Renal cortex interstitium (tissue), 11 donors: ENCODE measurements around the gene PRDM11. TPM values are rescaled to one million over a fixed set of nuclear protein-coding genes. Genes with fewer than 3 reads are reported as not detected.

Source experiments
- DNase-seq, 11 donors: peaks; one replicate each; pipeline ENCODE4 v3.0.0-alpha.2; 2013; ENCODE audit warnings: low read depth in 9 of 11, low spot score in 4 of 11; ENCODE audit errors: extremely low read depth in 1 of 11
- polyA plus RNA-seq, 3 donors: library from polyadenylated mRNA; unstranded; fragments of 120-200 nt; gene quantifications; one replicate each; pipeline ENCODE4 v1.2.1, GENCODE V29; 2013; ENCODE audit not compliant: insufficient read length in 3 of 3

PRDM11 gene
- polyA plus RNA-seq, 3 donors: 19.8 to 26.1 (median 21.4) TPM

DNA sequence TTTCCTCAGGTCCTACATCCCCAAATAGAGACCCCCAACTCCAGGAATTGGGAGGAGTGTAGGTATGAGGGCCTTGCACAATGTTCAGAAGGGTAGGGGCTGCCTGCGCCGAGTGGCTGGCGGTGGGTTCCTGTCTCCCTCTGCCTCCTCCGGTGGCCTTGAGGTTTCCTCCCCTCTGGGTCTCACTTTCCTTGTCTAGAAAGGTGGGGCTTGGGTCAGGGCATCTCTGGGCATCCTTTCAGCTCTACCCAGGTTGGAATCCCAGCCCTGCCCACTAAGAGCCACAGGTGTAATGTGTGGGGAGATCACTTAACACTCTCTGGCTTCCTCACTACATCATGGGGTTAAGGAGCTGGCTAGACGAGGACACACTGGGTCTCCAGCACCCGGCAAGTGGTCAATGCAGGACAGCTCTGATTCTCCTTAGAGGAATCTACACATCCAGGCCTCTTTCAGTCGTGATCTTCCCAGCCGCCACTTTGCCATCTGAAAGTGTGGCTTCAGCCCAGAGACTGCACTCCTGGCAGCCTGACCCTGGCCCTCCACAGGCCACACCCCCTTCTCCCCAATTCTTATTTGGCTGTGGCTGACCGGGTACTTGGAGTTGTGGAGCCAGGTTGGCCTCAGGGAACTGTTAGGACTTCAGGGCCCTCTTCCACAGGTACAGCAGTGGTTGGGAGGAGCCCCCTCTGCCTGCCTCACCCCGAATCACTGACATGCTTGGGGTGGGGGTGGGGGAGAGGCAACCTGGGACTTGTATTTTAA, 22.1 kb downstream of the PRDM11 start:
- no peak for DNase-seq

DNA sequence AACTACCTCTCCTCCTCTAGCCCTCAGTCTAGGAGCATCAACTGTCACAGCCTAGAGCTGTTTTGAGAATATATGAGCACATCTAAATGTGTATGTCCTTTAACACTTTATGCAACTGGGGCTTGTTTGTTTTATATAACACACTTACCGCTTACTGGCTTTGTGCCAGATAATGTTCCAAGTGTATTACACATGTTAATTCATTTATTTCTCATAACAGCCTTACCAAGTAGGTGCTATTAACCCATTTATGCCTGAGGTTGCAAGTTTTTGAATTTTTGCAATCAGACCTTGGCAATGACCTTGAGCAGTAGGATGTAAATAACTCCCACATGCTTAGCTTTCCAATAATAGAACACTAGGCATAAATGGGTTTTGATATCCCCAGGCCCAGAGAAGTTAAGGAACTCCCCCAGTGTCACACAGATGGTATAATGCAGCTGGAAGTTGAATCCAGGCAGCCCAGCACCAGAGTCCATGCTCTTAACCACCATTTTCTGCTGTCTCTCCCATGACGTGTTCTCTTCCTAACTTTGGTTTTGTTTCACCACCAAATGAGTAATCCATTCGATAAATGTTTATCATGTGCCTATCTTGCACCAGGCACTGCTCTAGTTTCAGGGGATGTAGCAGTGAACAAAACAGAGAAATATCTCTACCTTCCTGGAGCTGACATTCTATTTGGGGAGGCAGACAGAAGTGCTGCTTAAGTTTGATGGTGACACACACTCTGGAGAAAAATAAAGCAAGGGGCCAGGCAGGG, 23.1 kb downstream of the PRDM11 start:
- no peak for DNase-seq

DNA sequence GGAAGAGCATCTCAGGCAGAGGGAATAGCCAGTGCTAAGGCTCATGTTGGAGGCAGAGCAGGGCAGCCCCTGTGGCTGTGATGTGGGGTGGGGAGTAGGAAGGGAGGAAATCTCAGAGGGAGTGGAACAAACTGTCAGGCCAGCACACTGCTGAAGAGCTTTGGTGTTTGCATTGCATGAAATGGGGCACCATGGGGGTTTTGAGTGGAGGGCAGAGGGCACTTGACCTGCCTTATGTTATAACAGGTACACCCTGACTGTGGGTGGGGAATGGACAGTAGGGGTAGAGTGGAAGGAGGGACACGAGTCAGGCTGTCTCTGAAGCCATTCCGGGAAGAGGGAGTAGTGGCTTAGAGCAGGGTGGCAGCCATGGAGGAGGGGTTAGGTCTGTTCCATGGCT, 24.0 kb downstream of the PRDM11 start:
- DNase-seq: no peak

DNA sequence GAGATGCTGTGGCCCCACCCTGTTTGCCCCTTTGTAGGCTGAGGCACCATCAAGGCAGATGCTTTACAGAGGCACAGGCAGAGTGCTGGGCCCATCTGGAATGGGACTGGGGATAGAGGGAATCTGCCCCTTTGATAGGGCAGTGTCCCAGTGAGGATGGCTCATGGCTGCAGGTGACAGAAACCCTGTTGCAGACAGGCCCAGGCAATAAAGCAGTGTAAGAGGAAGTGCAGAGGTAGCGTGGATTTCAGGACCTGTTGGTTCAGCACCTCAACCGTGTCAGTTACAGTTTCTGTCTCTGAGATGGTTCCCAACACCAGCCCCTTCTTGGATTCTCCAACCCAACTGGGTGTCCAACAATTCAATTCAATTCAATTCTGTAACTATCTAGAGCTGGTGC, 25.1 kb downstream of the PRDM11 start:
- DNase-seq: no peak

DNA sequence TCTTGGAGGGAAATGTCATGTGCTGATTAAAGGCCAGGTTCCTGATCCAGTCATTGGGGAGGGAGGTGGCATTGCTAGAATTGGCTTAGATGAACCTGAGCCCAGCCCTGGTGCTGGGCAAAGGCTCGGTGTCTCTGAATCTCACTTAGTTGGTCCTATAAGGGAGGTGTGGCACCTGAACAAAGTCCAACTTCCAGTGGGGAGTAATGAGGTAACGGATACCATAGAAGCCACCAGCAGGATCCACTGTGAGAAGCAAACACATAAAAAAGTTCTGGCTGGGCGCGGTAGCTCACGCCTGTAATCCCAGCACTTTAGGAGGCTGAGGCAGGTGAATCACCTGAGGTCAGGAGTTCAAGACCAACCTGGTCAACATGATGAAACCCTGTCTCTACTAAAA, 26.6 kb downstream of the PRDM11 start:
- no peak for DNase-seq

DNA sequence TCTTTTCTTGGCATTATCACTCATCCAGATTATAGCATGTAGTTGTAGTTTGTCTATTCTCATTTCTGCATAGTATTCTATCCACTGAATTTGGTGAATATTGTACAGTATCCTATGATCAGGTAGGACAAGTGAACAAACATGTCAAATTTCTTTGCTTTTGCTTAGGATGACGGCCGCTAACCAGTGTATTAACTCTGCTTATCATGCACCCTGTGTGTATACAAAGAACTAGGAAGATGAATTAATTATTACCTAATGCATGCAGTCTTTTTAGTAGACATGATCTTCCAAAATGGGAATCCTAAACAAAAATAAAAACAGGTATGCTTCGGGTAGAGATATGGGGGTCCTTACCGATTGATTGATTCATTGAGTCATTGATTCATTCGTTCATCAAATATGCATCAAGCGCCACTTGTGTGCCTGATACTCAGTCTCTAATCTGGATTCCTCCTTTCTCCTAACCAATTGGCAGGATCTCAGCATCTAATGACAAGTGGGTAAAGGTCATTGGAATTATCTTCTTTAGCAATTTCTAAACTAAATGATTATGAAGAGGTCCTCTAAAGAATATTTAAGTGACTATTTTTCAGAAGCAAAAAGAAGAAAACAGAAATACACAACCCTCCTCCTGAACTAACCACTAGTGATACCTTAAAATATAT, 27.9 kb downstream of the PRDM11 start:
- no peak for DNase-seq

DNA sequence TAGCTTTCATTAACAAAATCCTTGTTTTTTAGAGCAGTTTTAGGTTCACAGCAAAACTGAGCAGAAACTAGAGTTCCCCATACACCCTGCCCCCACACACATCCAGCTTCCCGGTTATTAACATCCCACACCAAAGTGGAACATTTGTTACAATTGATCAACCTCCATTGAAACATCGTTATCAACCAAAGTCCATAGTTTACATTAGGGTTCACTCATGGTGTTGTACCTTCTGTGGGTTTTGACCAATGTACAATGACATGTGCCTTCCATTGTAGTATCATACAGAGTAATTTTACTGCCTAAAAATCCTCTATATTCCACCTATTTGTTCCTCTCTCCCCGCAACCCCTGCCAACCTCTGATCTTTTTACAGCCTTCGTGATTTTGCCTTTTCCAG, 28.5 kb downstream of the PRDM11 start:
- no peak for DNase-seq

DNA sequence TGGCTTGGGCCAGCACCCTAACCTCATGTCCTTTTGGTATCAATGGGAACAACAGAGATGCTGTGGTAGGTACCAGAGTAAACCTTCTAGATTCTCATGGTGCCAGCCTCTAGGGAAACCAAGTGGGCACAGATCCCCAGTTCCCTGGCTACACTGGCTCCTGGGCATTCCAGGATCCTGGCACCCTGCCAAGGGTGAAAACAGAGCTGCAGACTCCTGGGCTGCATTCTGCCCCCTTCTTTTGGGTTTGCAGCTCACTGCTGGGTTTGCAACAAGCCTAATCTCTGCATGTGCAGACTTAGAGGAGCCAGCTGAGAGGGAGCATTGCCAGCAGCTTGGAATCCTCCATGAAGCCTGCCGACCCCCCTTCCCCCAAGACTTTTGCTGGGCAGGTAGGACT, 30.6 kb downstream of the PRDM11 start:
- DNase-seq: no peak

DNA sequence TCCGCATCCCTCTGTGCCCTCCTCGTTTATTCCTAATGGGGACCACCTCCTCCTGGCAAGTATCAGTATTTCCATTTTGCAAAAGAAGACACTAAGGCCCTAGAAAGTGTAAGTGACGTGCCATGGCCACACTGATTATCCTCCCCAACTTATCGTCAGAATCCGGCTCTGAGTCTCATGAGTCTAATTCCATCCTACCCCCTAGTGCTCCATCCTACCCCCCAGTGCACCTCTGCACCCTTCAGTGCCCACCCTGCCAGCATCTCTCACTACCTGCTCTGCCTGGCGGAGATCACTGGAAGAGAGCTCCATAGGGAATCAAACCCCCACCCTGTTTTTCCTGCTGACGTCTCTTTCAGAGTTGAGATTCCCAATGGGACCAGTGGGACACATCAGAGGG, 31.8 kb downstream of the PRDM11 start:
- DNase-seq: no peak

DNA sequence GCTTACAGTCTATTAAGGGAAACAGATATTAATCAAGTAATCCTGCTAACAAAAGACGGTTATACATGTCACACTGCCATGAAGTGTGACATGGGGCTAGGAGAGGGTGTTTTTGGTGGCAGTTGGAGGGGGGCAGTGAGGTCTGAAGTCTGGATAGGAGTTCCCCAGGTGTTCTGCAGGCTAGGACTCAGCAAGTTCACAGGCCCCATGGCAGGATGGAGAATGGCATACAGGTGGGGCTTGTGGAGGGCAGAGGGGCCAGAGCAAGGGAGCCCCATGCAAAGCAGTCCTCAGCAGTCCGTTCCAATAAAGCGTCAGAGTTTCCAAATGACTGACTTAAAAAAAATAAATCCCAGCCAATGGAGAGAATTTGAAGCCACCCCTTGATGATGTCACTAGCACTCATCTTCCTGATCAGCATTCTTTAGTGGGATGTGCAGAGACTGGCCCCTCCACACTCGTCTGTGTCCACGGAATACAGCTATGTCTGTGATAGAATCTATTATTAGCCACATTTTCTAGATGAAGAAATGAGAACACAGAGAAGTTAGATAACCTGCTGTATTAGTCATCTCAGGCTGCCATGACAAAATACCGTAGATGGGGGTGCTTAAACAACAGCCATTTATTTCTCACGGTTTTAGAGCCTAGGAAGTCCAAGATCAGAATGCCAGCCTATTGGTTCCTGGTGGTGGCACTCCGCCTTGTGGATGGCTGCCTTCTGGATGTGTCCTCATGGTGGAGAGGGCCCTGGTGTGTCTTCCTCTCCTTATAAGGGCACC, 32.6 kb downstream of the PRDM11 start:
- DNase-seq: no peak

DNA sequence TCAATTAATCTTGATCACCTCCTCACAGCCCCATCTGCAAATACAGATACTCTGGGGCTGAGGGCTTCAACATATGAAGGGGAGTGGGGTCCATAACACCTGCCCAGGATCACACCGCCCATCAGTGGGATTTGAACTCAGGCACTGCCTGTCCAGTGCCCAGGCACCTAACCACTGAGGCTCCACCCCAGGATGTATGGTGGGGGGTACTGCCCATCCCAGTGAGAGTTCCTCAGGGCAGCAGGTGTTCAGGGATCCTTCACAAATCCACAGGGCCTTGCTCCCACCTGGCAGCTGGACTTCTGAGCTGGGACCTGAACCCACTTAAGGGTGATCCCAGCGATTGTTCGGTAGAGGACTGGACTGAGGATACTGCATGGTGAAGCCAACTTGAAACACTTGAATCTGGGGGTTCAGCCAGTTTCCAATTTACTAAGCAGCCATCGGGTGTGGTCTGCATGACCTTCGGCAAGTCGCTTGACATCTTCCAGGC, 33.3 kb downstream of the PRDM11 start:
- DNase-seq: no peak

DNA sequence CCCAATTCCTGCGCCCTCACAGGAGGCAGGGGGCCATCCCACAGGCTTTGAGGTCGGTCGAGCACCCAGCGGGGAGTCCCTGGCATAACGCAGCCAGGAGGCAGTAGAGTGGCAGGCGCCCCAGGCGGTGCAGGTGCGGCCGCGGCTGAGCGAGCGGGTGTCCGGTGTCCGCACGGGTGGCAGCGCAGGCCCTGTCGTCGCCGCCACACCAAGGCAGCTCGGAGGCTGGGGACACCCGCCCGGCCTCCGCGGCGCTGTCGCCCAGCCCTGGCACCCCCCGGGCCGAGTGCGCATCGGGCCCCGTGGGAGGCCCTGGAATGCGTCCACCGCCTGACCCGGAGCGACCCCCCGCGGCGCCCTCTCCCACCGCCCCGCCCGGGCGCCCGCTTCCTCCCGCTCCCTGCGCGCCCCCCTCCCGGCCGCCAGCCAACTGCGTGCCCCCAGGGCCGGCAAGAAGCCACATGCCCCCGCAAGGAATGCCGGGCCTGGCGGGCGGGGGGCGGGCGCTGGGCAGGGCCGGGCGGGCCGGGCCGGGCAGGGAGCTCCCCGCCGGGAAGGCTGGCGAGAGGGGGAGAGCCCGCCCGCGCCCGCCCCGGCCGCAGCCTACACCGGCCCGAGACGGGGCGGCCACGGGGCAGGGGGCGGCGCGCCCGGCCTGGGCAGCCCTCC, 33.9 kb downstream of the PRDM11 start:
- DNase-seq: peak in 9 of 11 donors; percentile 31 to 73 (median 60)

DNA sequence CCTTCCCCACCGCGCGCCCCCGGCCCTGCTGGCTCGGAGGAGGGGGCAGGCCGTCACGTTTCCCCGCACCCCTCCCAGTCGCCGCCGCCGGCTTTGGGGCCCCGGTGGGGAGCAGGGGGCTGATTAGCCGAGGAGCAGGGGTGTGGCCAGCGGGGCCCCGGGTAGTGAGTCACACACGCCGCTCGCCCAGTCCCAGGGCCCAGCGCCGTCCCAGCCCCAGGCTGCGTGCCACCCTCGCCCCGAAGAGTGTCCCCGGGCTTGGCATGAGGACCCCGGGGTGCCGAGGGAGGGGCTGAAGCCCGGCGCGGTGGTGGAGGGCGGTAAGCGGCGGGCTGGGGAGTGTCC, 34.4 kb downstream of the PRDM11 start:
- peak in 5 of 11 donors; percentile 19 to 64 (median 44) for DNase-seq

DNA sequence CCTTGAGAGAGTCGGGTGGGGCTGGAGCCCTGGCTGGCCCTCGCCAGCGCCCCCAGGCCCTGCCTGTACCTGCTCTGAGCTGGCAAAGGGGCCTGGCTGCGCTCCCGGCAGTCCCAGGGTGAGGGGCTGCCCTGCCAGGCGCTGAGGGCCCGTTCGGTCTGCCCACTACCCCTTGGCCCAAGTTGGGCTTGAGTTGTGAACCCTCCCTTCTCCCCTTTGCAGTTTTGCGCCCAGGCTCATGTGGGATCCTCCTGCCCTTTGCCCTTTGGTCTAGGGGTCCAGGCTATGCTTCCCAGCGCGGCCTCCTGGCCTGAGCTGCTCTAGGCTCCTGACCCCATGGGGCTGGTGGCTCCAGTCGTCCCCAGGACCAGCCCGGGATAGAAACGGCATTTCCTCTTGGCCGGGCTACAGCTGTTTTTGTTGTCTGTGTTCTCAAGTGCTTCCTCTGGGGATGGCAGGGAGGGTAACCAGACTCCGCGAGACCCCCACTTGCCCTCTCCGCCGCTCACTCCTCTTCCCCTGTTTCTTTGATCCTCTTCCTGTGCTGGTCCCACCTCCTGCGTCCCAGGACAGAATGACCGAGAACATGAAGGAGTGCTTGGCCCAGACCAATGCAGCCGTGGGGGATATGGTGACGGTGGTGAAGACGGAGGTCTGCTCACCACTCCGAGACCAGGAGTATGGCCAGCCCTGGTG, 34.9 kb downstream of the PRDM11 start:
- peak in 8 of 11 donors; percentile 32 to 56 (median 44) for DNase-seq

DNA sequence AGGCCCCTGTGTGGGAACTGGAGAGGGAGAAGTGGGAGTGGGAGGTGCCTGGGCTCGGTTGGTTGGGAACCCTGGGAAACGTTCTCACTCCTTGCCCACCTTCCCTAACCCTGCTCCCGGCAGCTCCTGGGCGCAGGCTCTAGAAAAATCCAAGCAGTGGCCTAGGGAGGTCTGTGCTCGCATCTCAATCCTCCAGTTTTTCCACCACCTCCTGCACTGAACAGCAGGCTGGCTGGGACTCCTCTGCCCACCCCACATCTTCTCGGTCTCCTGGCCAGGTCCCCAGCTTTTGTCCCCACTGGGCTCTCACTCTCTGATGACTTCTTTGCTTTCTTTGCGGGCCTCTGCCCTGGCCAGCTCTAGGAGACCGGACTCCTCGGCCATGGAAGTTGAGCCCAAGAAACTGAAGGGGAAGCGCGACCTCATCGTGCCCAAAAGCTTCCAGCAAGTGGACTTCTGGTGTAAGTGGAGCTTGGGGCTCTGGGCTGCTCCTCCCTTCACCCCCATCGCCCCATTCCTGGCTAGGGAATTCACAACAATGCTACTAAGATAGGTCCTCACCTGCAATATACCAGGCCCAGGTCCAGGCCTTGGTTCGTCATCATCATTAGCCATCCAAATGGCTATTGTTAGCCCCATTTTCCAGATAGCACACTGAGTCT, 35.6 kb downstream of the PRDM11 start:
- no peak for DNase-seq

DNA sequence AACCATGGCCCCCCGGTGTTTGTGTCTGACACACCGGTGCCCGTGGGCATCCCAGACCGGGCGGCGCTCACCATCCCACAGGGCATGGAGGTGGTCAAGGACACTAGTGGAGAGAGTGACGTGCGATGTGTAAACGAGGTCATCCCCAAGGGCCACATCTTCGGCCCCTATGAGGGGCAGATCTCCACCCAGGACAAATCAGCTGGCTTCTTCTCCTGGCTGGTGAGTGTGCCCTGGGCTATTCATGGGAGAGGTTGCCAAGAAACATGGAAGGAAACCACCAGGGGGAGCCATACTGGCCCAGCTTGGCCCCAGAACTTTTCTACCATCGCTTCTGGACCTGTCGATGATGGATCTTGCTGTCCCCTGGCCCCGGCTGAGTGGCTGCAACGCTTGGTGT, 36.5 kb downstream of the PRDM11 start:
- no peak for DNase-seq

DNA sequence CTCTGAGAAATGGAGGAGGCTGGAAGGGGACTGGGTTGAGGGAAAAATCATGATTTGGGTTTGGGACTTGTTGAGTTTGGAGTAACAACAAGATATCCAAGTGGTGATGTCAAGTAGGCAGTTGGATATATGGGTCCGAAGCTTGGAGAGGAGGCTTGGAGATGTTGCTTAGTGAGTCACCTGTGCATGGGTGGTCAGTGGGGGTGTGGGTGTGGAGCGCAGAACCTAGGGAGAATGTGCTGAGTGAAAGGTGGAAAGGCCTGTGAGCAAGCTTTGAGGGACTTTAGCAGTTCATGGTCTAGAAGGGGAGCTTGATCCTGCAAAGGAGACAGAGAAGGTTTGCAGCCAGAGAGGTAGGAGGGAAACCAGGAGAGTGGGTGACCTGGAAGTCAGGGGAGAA, 38.2 kb downstream of the PRDM11 start:
- no peak for DNase-seq
